ENCODE results near the gene RAB11FIP4. TPM values are rescaled to one million over a fixed set of nuclear protein-coding genes. Genes with fewer than 3 reads are reported as not detected.

Gene RAB11FIP4
- total RNA-seq, 4 donors from 2014 or later: 0.09 to 0.22 (median 0.16) TPM; not detected in 1

GRCh38 chr17:31371511-31372097 is 19.9 kb upstream of the RAB11FIP4 start:
- in situ Hi-C loops (cut with MboI; ENCODE audit: low sequenced_read_pairs in 4 of 4) (no loop called here), intact Hi-C loops (cut with DNase I; ENCODE audit: low total_unique reads) (no loop called here)
- no peak overlapping the region for H3K27ac ChIP-seq
- no peak for ATAC-seq
- no peaks in the 10 kb centered on the region for H3K4me1 ChIP-seq
- TF ChIP-seq CTCF (IDR thresholded peaks at IDR 0.05 in 4 of 5, conservative IDR thresholded peaks at IDR 0.05 in 1 of 5) (no peak), POLR2A (IDR thresholded peaks at IDR 0.05) (no peak)
- H3K27me3 ChIP-seq: no peaks in the 10 kb centered on the region
- no peak overlapping the region for H3K4me3 ChIP-seq
- DNase-seq: no peak
- H3K36me3 ChIP-seq: peaks cover 0 to 15% of the 10 kb centered on the region in 2 donors
- H3K9me3 ChIP-seq: no peaks in the 10 kb centered on the region

- DNase-seq (no peak), ATAC-seq (no peak)
- in situ Hi-C loops (cut with MboI; ENCODE audit: low sequenced_read_pairs in 4 of 4): no loop called here
- no peaks in the 10 kb centered on the region for H3K27me3 ChIP-seq
- intact Hi-C loops (cut with DNase I; ENCODE audit: low total_unique reads): no loop called here
- H3K36me3 ChIP-seq: peaks cover 0 to 15% of the 10 kb centered on the region in 2 donors
- H3K4me3 ChIP-seq: no peak overlapping the region
- H3K9me3 ChIP-seq: no peaks in the 10 kb centered on the region
- H3K4me1 ChIP-seq: no peaks in the 10 kb centered on the region
- no peak overlapping the region for H3K27ac ChIP-seq
- TF ChIP-seq CTCF (IDR thresholded peaks at IDR 0.05 in 4 of 5, conservative IDR thresholded peaks at IDR 0.05 in 1 of 5): peak in 3 of 5 experiments; percentile 7 to 27 (median 14)
- no peak for TF ChIP-seq POLR2A (IDR thresholded peaks at IDR 0.05)
Measured at GRCh38 chr17:31373150-31374093, 18.1 kb upstream of the RAB11FIP4 start.

GRCh38 chr17:31374094-31374447 is 17.4 kb upstream of the RAB11FIP4 start:
- H3K27ac ChIP-seq: no peak overlapping the region
- DNase-seq (no peak), ATAC-seq (no peak)
- no peaks in the 10 kb centered on the region for H3K9me3 ChIP-seq
- no peak overlapping the region for H3K4me3 ChIP-seq
- in situ Hi-C loops (cut with MboI; ENCODE audit: low sequenced_read_pairs in 4 of 4): no loop called here
- TF ChIP-seq POLR2A (IDR thresholded peaks at IDR 0.05): no peak
- TF ChIP-seq CTCF (IDR thresholded peaks at IDR 0.05 in 4 of 5, conservative IDR thresholded peaks at IDR 0.05 in 1 of 5): no peak
- H3K27me3 ChIP-seq: no peaks in the 10 kb centered on the region
- H3K4me1 ChIP-seq: no peaks in the 10 kb centered on the region
- H3K36me3 ChIP-seq: peaks cover 0 to 15% of the 10 kb centered on the region in 2 donors
- intact Hi-C loops (cut with DNase I; ENCODE audit: low total_unique reads): no loop called here

- no peaks in the 10 kb centered on the region for H3K27me3 ChIP-seq
- H3K9me3 ChIP-seq: no peaks in the 10 kb centered on the region
- in situ Hi-C loops (cut with MboI; ENCODE audit: low sequenced_read_pairs in 4 of 4) (no loop called here), intact Hi-C loops (cut with DNase I; ENCODE audit: low total_unique reads) (no loop called here)
- TF ChIP-seq CTCF (IDR thresholded peaks at IDR 0.05 in 4 of 5, conservative IDR thresholded peaks at IDR 0.05 in 1 of 5): no peak
- TF ChIP-seq POLR2A (IDR thresholded peaks at IDR 0.05): no peak
- H3K27ac ChIP-seq: no peak overlapping the region
- DNase-seq (no peak), ATAC-seq (no peak)
- H3K4me3 ChIP-seq: no peak overlapping the region
- peaks cover 0 to 15% of the 10 kb centered on the region in 2 donors for H3K36me3 ChIP-seq
- no peaks in the 10 kb centered on the region for H3K4me1 ChIP-seq
Measured at GRCh38 chr17:31374503-31374902, 17.0 kb upstream of the RAB11FIP4 start.

Measured in gastrocnemius medialis (tissue), 4 donors.